Fibroblast of skin of right quadriceps (primary cell): ENCODE data around the gene TMEM131L.

Experiments
- DNase-seq: peaks from one replicate; pipeline ENCODE4 v3.0.0-alpha.2; 2013

The TMEM131L gene

DNA sequence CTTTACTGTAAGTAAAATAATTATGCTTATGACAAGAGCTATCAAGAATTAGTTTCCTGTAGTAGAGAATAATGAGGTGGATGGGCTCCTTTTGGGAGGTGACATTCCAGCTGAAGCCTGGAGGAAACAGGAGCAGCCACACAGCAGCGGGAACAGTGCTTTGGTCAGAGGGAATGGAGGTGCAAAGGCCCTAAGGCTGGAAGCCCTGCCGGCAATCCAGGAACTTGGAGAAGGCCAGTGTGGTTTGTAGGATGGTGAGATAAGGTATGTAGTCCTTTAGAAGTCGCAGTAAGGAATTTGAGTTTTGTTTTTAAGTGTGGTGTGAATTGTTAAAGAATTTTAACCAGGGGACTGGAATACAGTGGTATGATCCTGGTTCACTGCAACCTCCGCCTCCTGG lies 8.1 kb downstream of the TMEM131L start:
- no peak for DNase-seq

- no peak for DNase-seq
Observed at GRCh38 chr4:153476829-153477574, 10.8 kb downstream of the TMEM131L start.

DNA sequence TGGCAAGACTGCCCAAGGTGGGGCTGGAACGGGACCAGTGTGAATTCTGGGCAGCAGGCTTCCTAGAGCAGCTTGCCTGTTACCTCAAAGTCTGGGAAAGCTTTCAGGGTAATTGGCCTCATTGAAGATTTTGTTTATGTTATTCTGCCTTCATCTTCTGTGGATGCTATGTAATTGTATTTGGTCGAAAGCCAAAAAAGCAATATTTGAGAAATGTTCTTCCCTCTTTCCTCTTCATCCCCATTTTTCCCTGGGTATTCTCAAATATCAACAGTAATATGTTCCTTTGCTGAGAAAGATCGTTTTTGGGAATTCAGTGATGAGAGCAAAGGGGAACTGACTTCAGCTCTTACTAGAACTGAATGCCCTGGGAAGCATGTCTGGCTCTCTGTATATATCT lies 12.9 kb downstream of the TMEM131L start:
- no peak for DNase-seq

DNA sequence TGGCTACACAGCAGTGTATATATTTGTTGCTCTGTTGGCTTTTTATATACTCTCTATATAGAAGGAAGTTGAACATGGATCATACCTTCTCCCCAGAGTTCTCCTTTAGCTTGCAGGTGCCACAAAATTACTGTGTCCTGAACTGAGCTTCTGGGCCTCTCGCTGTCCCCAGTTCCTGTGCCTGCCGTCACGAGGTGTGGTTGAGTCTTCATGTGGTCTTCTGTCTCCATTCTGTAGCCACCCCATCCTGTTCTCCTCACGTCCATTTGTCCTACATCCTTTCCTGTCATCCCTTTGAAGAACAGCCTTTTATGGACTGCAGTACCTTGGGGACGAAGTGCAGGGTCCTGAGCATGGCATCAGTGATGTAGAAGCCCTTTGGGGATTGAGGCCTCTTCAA lies 14.5 kb downstream of the TMEM131L start:
- no peak for DNase-seq

DNA sequence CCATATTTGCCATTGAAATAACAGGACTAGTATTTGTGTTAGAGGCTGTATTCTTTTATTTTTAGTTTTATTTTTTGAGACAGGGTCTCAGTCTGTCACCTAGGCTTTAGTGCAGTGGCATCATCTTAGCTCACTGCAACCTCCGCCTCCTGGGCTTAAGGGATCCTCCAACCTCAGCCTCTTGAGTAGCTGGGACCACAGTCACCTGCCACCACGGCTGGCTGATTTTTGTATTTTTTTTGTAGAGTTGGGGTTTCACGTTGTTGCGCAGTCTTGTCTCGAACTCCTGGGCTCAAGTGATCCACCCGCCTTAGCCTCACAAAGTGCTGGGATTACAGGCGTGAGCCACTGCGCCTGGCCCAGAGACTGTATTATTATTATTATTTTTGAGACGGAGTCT lies 15.3 kb downstream of the TMEM131L start:
- no peak for DNase-seq

DNA sequence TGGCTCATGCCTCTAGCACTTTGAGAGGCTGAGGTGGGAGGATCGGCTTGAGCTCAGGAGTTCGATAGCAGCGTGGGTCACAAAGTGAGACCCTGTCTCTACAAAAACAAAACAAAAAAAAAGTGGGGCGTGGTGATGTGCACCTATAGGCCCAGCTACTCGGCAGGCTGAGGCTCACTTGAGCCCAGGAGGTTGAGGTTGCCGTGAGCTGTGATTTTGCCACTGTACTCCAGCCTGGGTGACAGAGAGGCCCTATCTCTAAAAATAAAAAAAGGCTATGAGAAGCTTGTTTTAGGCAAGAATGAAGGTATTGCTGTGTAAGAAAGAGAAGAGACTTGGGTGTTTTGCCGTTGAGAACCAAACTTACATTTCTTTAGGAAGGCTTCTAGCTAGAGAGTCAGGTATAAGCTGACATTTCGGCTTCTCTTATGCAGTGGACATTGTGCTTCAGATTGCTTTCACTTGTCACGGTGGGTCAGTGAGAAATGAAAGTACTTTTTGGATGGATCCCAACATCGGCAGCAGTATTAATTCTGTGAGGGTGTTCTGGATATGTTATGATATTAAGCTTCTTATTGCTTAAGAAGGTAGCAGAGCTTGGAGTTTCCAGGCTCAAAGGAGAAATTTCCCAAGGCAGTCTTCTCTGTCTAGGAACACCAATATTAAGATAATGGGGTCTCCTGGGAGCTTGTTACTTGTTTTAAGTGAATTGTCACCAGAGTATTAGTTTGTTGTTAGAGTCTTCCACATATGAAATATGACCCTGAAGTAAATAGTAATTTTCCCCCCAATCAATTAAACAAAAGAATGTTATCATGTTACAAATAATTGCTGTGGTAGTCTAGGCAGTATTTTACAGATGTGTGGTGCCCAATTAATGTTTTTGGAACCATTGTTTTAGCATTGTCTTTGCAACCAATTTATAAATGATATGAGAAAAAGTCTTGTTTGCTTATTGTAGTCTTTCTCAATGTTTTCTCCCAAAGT lies 17.6 kb downstream of the TMEM131L start:
- DNase-seq: no peak

- DNase-seq: no peak
Observed at GRCh38 chr4:153485359-153485758, 19.2 kb downstream of the TMEM131L start.

GRCh38 chr4:153485860-153486259 lies 19.7 kb downstream of the TMEM131L start:
- DNase-seq: no peak

- DNase-seq: peak; percentile 82
Observed at GRCh38 chr4:153486281-153487151, 20.4 kb downstream of the TMEM131L start.

GRCh38 chr4:153488006-153488891 lies 22.1 kb downstream of the TMEM131L start:
- peak; percentile 24 for DNase-seq

DNA sequence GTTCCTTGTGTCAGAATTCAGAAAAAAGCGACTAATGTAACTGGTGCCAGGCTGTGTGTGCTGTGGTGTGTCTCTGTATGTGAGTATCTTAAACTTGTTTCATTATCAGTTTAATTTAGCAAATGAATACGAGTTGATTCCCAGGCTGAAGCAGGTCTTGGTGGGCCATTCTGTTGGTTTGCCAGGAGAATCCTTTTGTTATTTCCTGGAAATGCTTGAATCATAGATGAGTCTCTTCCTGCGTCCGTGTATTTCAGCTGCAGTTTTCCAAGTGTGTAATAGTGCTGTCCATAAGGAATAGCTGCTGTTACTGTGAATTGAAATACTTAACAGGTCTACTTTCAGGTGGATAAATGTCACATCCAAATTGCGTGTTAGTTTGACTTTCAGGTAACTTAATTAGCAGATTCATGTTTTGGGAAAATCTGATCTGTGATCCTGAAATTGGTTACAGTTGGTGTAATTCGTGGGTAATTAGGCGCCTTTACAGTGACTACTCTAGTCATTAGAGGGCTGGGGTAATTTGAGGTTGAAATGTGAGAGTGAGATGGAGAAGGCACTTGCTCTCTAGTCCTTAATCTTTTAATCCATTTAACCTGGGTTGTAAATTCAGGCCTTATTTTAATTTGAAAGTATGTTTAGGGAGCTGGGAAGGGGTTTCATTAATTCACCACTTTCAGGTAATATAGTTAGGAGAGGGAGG lies 23.8 kb downstream of the TMEM131L start:
- peak; percentile 23 for DNase-seq

DNA sequence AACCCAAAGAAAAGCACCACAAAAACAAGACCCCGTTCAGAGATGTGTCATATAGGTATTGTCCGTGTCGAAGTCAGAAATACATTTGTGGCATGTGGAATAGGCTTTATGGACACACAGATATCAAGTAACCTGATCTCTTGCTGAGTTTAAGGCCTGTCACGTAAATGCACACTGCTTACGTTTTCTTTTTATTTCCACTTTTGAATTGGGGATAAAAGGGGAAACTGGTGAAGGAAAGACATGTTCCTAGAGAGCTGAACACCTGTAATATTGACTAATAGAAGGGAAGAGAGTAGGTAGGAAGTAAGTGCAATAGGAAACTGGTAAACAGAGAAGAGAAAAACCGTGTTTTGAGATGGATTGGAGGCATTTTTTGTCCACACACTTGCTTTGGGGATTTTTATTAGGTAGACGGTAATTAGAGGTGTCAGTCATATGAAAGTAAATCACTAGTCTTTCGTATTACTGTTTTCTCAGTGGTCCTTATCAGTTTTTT lies 24.9 kb downstream of the TMEM131L start:
- no peak for DNase-seq

DNA sequence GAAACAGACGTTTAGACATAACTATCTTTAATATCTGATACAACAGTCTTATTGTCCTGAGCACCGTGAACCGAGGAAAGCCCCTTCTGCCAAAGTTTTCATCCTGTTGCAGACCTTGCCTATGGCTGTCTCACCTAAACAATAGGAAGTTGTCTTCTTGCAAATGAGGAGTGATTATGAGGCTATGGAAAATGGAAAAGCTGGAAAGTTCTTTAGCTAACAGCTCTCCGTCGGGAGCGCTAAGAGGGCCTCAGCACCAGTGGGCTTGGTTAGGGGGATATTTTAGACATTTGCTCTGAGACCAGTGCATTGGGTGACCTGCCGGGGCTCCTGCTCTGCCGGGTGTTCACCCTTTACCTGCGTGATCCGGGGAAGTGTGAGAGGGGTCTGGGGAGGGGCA lies 28.4 kb downstream of the TMEM131L start:
- no peak for DNase-seq

GRCh38 chr4:153495480-153496193 lies 29.5 kb downstream of the TMEM131L start:
- no peak for DNase-seq

GRCh38 chr4:153497091-153497531 lies 31.0 kb downstream of the TMEM131L start:
- DNase-seq: peak; percentile 33

DNA sequence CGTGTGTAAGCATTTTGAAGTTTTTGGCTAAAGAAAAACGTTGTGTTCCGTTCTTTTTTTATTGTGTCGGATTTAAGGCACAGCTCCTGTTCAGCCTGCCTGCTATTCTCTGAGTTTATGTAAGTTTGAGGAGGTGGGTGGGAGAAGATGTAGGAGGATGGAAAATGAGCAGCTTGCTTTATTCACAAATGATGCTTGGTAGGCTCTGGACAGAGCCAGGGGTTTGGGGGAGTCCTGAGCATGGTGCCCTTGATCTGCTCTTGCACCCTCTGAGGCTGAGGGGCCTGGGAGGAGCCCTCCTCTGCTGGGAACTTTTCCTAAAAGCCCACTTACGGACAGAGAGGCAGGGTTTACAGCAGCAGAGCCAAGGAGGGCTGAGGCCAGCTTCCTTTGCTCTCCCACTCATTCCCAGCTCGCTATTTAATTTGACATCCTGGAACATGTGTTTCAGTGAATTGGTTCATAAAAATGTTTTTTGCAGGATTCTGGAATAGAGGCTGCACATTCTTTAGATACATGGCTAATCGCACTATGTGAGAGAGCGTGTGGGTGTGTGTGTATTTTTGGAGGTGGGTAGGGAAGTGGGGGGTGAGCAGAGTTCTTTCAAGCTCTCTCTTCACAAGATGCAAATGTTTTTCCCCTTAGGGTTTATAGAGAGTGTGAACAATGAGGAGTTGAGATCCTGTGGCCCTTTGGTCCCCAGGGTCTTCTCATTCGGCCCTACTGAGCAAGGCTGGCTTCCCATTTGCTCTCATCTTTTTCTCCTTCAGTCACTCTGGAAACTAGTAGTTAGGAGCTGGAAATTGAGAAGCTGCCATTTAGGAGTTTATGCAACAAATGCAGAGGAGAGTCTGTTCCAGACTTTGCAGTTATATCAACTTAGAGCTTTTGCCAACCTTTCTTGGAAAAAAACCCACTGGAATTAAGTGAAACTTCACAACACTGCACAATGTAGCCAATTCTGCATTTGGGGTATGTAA lies 32.1 kb downstream of the TMEM131L start:
- peak; percentile 87 for DNase-seq

- DNase-seq: no peak
Observed at GRCh38 chr4:153499005-153499404, 32.8 kb downstream of the TMEM131L start.

DNA sequence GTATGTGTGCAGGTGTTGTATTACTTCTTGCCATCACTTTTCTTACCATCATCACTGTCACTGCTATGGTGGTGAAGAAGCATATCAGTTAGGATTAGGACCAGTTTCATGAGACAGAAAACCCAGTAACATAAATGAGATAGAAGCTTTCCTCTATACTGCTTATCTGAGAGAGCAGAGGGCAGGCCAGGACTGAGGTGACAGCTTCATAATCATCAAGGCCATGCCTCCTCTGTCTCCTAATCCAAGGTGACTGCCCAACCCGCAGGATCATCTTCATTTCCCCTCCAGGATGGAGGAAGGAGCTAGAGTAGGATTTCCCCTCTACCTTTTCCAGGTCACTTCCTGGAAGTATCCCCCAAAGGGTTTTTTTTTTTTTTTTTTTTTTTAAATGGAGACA lies 35.4 kb downstream of the TMEM131L start:
- no peak for DNase-seq

GRCh38 chr4:153502584-153502983 lies 36.4 kb downstream of the TMEM131L start:
- DNase-seq: peak; percentile 63
